SK-N-SH (cell line): Measurements from ENCODE around the gene RER1. TPM values are rescaled to one million over a fixed set of nuclear protein-coding genes. Genes with fewer than 3 reads are reported as not detected.

Experiments used
- CTCF ChIA-PET: fragments of 300-600, 350-600 bp; formaldehyde crosslinking; extraction: SDS; loops from one replicate; lab custom pipeline; 2021; lab: Yijun Ruan, JAX
- POLR2A ChIA-PET: fragments of 350-600 bp; sonication (Branson Sonifier 250); formaldehyde crosslinking; extraction: SDS; loops from one replicate; lab custom pipeline; 2020; ENCODE audit warnings: antibody characterized with exemption, inconsistent platforms; lab: Yijun Ruan, JAX
- DNase-seq: peaks from one replicate; pipeline ENCODE4 v3.0.0; 2012
- H2AFZ ChIP-seq: fragments of 200-600 bp; sonication (generic); 2 replicates; pipeline ENCODE4 v1.8.1; 2016; ENCODE audit warnings: antibody characterized with exemption, mild to moderate bottlenecking, low read depth
- H3F3A ChIP-seq: fragments of 200-600 bp; sonication (generic); replicated peaks from 2 replicates; pipeline ENCODE3; 2016; ENCODE audit warnings: antibody characterized with exemption, mild to moderate bottlenecking; ENCODE audit not compliant: insufficient read depth
- H3K27ac ChIP-seq, 2 experiments: fragments of 200-500 bp in 1 of 2; fragments of 200-600 bp in 1 of 2; sonication (Bioruptor generic) in 1 of 2; sonication (generic), shearing (Covaris generic) in 1 of 2; 2 replicates each; pipeline versions ENCODE4 v1.5.1 to v1.6.1; 2014 to 2016; ENCODE audit warnings: low read depth in 2 of 2, inconsistent platforms in 1 of 2, low read length in 1 of 2, mild to moderate bottlenecking in 1 of 2, mixed read lengths in 1 of 2
- H3K27me3 ChIP-seq: fragments of 200-600 bp; sonication (generic), shearing (Covaris generic); 2 replicates; pipeline ENCODE4 v1.6.1; 2016; ENCODE audit warnings: mixed run types; ENCODE audit not compliant: insufficient read depth
- H3K36me3 ChIP-seq, 2 experiments: fragments of 200-500 bp in 1 of 2; fragments of 200-600 bp in 1 of 2; sonication (Bioruptor generic) in 1 of 2; sonication (generic) in 1 of 2; replicated peaks in 1 of 2; 2 replicates each; pipeline versions ENCODE3 to v1.5.1; 2014 to 2016; ENCODE audit warnings: low read length in 1 of 2, mild to moderate bottlenecking in 1 of 2; ENCODE audit not compliant: insufficient read depth in 2 of 2, control insufficient read depth in 1 of 2
- H3K4me1 ChIP-seq, 2 experiments: fragments of 200-500 bp in 1 of 2; fragments of 200-600 bp in 1 of 2; sonication (Bioruptor generic) in 1 of 2; sonication (generic), shearing (Covaris generic) in 1 of 2; 2 replicates each; pipeline versions ENCODE4 v1.5.1 to v1.6.1; 2014 to 2016; ENCODE audit warnings: low read depth in 1 of 2, low read length in 1 of 2, mixed run types in 1 of 2; ENCODE audit not compliant: insufficient read depth in 2 of 2, control insufficient read depth in 1 of 2
- H3K4me2 ChIP-seq: fragments of 200-600 bp; sonication (generic), shearing (Covaris generic); 2 replicates; pipeline ENCODE4 v1.6.1; 2017; ENCODE audit warnings: mixed run types
- H3K4me3 ChIP-seq, 2 experiments: fragments of 200-500 bp in 1 of 2; fragments of 200-600 bp in 1 of 2; sonication (Bioruptor generic) in 1 of 2; sonication (generic), shearing (Covaris generic) in 1 of 2; 2 replicates each; pipeline versions ENCODE4 v1.5.1 to v1.8.1; 2014 to 2016; ENCODE audit warnings: low read depth in 2 of 2, inconsistent platforms in 1 of 2, low read length in 1 of 2, mild to moderate bottlenecking in 1 of 2, mixed read lengths in 1 of 2, moderate library complexity in 1 of 2
- H3K79me2 ChIP-seq: fragments of 200-600 bp; sonication (generic); 2 replicates; pipeline ENCODE4 v1.8.1; 2017; ENCODE audit warnings: mild to moderate bottlenecking; ENCODE audit not compliant: insufficient read depth
- H3K9ac ChIP-seq: fragments of 200-600 bp; sonication (generic); 2 replicates; pipeline ENCODE4 v1.6.1; 2017; ENCODE audit warnings: mixed run types
- H3K9me2 ChIP-seq: fragments of 200-600 bp; sonication (generic); 2 replicates; pipeline ENCODE4 v1.6.1; 2017; ENCODE audit warnings: mixed run types
- H3K9me3 ChIP-seq: fragments of 200-600 bp; sonication (generic); 2 replicates; pipeline ENCODE4 v1.6.1; 2017; ENCODE audit warnings: mixed run types, mild to moderate bottlenecking, moderate library complexity
- H4K20me1 ChIP-seq: fragments of 200-600 bp; sonication (generic); 2 replicates; pipeline ENCODE4 v1.6.1; 2017; ENCODE audit warnings: mild to moderate bottlenecking, mixed run types; ENCODE audit not compliant: insufficient read depth
- ELF1 ChIP-seq: IDR thresholded peaks from 2 replicates; pipeline ENCODE4 v1.4.0; 2012
- EP300 ChIP-seq, 2 experiments: IDR thresholded peaks; 2 replicates each; pipeline versions ENCODE4 v1.4.0 to v1.6.1; 2012; ENCODE audit warnings: borderline replicate concordance in 1 of 2, low read depth in 1 of 2, low read length in 1 of 2
- FOSL2 ChIP-seq: IDR thresholded peaks from 2 replicates; pipeline ENCODE4 v1.4.0; 2012; ENCODE audit warnings: low read depth, mild to moderate bottlenecking, moderate library complexity, borderline replicate concordance
- GATA2 ChIP-seq: sonication (generic); formaldehyde crosslinking; IDR thresholded peaks from 2 replicates; pipeline ENCODE4 v1.5.0; 2020; ENCODE audit warnings: mild to moderate bottlenecking, missing genetic modification reagents
- IRF3 ChIP-seq: fragments of 150-350 bp; IDR thresholded peaks from 2 replicates; pipeline ENCODE4 v1.6.1; 2016; ENCODE audit warnings: mild to moderate bottlenecking, low read depth, low read length
- JUND ChIP-seq: IDR thresholded peaks from 2 replicates; pipeline ENCODE4 v1.4.0; 2012
- MEF2A ChIP-seq: IDR thresholded peaks from 2 replicates; pipeline ENCODE4 v1.4.0; 2012; ENCODE audit warnings: low read depth, borderline replicate concordance
- POLR2AphosphoS5 ChIP-seq: IDR thresholded peaks from 2 replicates; pipeline ENCODE4 v1.6.1; 2012; ENCODE audit warnings: low read depth, low read length
- RAD21 ChIP-seq: IDR thresholded peaks from 2 replicates; pipeline ENCODE4 v1.6.1; 2012; ENCODE audit warnings: mild to moderate bottlenecking, low read length
- RFX5 ChIP-seq: IDR thresholded peaks from 2 replicates; pipeline ENCODE4 v1.6.1; 2012; ENCODE audit warnings: mild to moderate bottlenecking, improper control_type of control experiment, low read length
- SMC3 ChIP-seq: IDR thresholded peaks from 2 replicates; pipeline ENCODE4 v1.6.1; 2012; ENCODE audit warnings: low read depth, low read length, improper control_type of control experiment
- USF2 ChIP-seq: fragments of 150-350 bp; IDR thresholded peaks from 2 replicates; pipeline ENCODE4 v1.6.1; 2017; ENCODE audit warnings: antibody characterized with exemption, low read length, low read depth, borderline replicate concordance
- WGBS: methylation state at CpG from one replicate; pipeline ENCODE4 v1.1.6; 2017; ENCODE audit warnings: low lambda C conversion rate; 5-methylcytosine and 5-hydroxymethylcytosine counted together
- polyA plus RNA-seq, 3 experiments: library from polyadenylated mRNA; depleted of rRNA; stranded (reverse); fragments of >200 nt; gene quantifications; 2 replicates each; pipeline ENCODE4 v1.2.3, GENCODE V29; 2012
- TF ChIP-seq, protein P1 (sequence below): fragments of 200-600 bp; sonication (generic); IDR thresholded peaks from 2 replicates; pipeline ENCODE4 v1.6.1; 2017; ENCODE audit warnings: antibody characterized with exemption, mild to moderate bottlenecking, moderate library complexity

RER1 gene
- polyA plus RNA-seq, 1 of the 3 experiments (the other 2 are of a cell fraction): 181 TPM

- DNase-seq: no peak
- Histone ChIP-seq H4K20me1 (no peaks in the 10 kb centered on the region), H3K4me1 (no peaks in the 10 kb centered on the region), H3K27me3 (no peaks in the 10 kb centered on the region), H3K9me2 (no peaks in the 10 kb centered on the region), H2AFZ (no peak overlapping the region), H3K4me3 (no peak overlapping the region), H3F3A (no peaks in the 10 kb centered on the region), H3K79me2 (no peaks in the 10 kb centered on the region), H3K4me2 (no peak overlapping the region), H3K9me3 (0 out of 2 replicates have a peak, but pooled peaks cover 2% of the 10 kb centered on the region), H3K27ac (no peak overlapping the region), H3K36me3 (no peaks in the 10 kb centered on the region), H3K9ac (no peak overlapping the region)
- 92% methylated on average over 21 of the region's 24 CpGs for WGBS
- ChIA-PET CTCF (interaction anchor here (1.4 kb wide), 1 partner anchor 22 kb away, joined by 4 read pairs; no protein-coding TSS in a partner anchor), POLR2A (no interaction called here)
- TF ChIP-seq MEF2A (no peak), GATA2 (CRISPR knock-in tag) (no peak), RFX5 (no peak), SMC3 (no peak), EP300 (IDR thresholded peaks at IDR 0.05; ENCODE audit: borderline replicate concordance in 1 of 2, low read depth in 1 of 2, low read length in 1 of 2) (no peak), FOSL2 (no peak), POLR2AphosphoS5 (no peak), ELF1 (no peak)
- TF ChIP-seq, protein P1, sequence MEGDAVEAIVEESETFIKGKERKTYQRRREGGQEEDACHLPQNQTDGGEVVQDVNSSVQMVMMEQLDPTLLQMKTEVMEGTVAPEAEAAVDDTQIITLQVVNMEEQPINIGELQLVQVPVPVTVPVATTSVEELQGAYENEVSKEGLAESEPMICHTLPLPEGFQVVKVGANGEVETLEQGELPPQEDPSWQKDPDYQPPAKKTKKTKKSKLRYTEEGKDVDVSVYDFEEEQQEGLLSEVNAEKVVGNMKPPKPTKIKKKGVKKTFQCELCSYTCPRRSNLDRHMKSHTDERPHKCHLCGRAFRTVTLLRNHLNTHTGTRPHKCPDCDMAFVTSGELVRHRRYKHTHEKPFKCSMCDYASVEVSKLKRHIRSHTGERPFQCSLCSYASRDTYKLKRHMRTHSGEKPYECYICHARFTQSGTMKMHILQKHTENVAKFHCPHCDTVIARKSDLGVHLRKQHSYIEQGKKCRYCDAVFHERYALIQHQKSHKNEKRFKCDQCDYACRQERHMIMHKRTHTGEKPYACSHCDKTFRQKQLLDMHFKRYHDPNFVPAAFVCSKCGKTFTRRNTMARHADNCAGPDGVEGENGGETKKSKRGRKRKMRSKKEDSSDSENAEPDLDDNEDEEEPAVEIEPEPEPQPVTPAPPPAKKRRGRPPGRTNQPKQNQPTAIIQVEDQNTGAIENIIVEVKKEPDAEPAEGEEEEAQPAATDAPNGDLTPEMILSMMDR: no peak
Observed at GRCh38 chr1:2358651-2359640, 32.7 kb upstream of the RER1 start.

- Histone ChIP-seq H3K9me3 (0 out of 2 replicates have a peak, but pooled peaks cover 5% of the 10 kb centered on the region), H2AFZ (no peak overlapping the region), H4K20me1 (no peaks in the 10 kb centered on the region), H3K27ac (no peak overlapping the region), H3K4me2 (no peak overlapping the region), H3K79me2 (no peaks in the 10 kb centered on the region), H3K9ac (no peak overlapping the region), H3K9me2 (no peaks in the 10 kb centered on the region), H3K4me1 (no peaks in the 10 kb centered on the region), H3K27me3 (no peaks in the 10 kb centered on the region), H3K4me3 (no peak overlapping the region), H3K36me3 (no peaks in the 10 kb centered on the region), H3F3A (no peaks in the 10 kb centered on the region)
- POLR2A ChIA-PET: no interaction called here
- CTCF ChIA-PET: interaction anchor here (1.4 to 2.0 kb wide), 2 partner anchors 21 to 166 kb away, joined by 4 to 5 read pairs; no protein-coding TSS in a partner anchor
- DNase-seq: no peak
- TF ChIP-seq JUND (no peak), RAD21 (no peak), USF2 (no peak), IRF3 (no peak)
- 83% methylated on average over 11 of the region's 11 CpGs for WGBS
Observed at GRCh38 chr1:2360588-2361364, 30.9 kb upstream of the RER1 start.
